ENCODE results near the gene ITGB5. TPM values are rescaled to one million over a fixed set of nuclear protein-coding genes. Genes with fewer than 3 reads are reported as not detected.
"Not testable (repeated sequence)": the region's sequence is repeated elsewhere in the genome, so short reads cannot be mapped to it uniquely, and the experiment has no call there.

ITGB5 gene
- total and polyA plus RNA-seq, 2 donors (not counting 1 experiment from before 2014, with no cell fraction given), result 99.7 to 196 TPM

GRCh38 chr3:124759666-124760401 lies 127.3 kb downstream of the ITGB5 start:
- TF ChIP-seq, protein P1, sequence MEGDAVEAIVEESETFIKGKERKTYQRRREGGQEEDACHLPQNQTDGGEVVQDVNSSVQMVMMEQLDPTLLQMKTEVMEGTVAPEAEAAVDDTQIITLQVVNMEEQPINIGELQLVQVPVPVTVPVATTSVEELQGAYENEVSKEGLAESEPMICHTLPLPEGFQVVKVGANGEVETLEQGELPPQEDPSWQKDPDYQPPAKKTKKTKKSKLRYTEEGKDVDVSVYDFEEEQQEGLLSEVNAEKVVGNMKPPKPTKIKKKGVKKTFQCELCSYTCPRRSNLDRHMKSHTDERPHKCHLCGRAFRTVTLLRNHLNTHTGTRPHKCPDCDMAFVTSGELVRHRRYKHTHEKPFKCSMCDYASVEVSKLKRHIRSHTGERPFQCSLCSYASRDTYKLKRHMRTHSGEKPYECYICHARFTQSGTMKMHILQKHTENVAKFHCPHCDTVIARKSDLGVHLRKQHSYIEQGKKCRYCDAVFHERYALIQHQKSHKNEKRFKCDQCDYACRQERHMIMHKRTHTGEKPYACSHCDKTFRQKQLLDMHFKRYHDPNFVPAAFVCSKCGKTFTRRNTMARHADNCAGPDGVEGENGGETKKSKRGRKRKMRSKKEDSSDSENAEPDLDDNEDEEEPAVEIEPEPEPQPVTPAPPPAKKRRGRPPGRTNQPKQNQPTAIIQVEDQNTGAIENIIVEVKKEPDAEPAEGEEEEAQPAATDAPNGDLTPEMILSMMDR (conservative IDR thresholded peaks at IDR 0.05 in 1 of 2, IDR thresholded peaks at IDR 0.05 in 1 of 2; ENCODE audit: low read depth in 1 of 2, low read length in 2 of 2), result no peak
- TF ChIP-seq EZH2 (IDR thresholded peaks at IDR 0.05; ENCODE audit: low read length, missing control alignments), result no peak
- Histone ChIP-seq H3K27ac (ENCODE audit: insufficient read depth, low read length) (no peak overlapping the region), H3K9ac (ENCODE audit: insufficient read depth, low read length) (no peak overlapping the region), H2AFZ (ENCODE audit: low read length) (no peak overlapping the region), H3K27me3 (ENCODE audit: control insufficient read depth, insufficient read depth, low read length) (no peaks in the 10 kb centered on the region), H3K36me3 (ENCODE audit: control insufficient read depth, insufficient read depth, low read length) (peaks cover 4% of the 10 kb centered on the region), H3K4me1 (ENCODE audit: control insufficient read depth, extremely low read depth, insufficient read depth, low read length) (peaks cover 11% of the 10 kb centered on the region), H3K9me3 (ENCODE audit: control insufficient read depth, insufficient read depth, low read depth, low read length) (no peaks in the 10 kb centered on the region), H3K79me2 (ENCODE audit: control insufficient read depth, insufficient read depth, low read length) (no peaks in the 10 kb centered on the region), H3K4me3 (replicated peaks in 1 of 4; ENCODE audit: control extremely low read depth in 1 of 4, insufficient read depth in 1 of 4, low read depth in 3 of 4, low read length in 4 of 4) (no peak overlapping the region), H4K20me1 (ENCODE audit: control insufficient read depth, extremely low read depth, insufficient read depth, low read length) (no peaks in the 10 kb centered on the region), H3K4me2 (ENCODE audit: extremely low read depth, insufficient read depth, low read length) (no peak overlapping the region)
- no peak for DNase-seq (ENCODE audit: low read depth in 2 of 2)

- H4K20me1 ChIP-seq (ENCODE audit: control insufficient read depth, extremely low read depth, insufficient read depth, low read length), result no peaks in the 10 kb centered on the region
- no peaks in the 10 kb centered on the region for H3K27me3 ChIP-seq (ENCODE audit: control insufficient read depth, insufficient read depth, low read length)
- peaks cover 11% of the 10 kb centered on the region for H3K4me1 ChIP-seq (ENCODE audit: control insufficient read depth, extremely low read depth, insufficient read depth, low read length)
- H3K9ac ChIP-seq (ENCODE audit: insufficient read depth, low read length), result no peak overlapping the region
- TF ChIP-seq, protein P1 (conservative IDR thresholded peaks at IDR 0.05 in 1 of 2, IDR thresholded peaks at IDR 0.05 in 1 of 2; ENCODE audit: low read depth in 1 of 2, low read length in 2 of 2), result no peak
- no peak for TF ChIP-seq EZH2 (IDR thresholded peaks at IDR 0.05; ENCODE audit: low read length, missing control alignments)
- no peaks in the 10 kb centered on the region for H3K79me2 ChIP-seq (ENCODE audit: control insufficient read depth, insufficient read depth, low read length)
- H3K36me3 ChIP-seq (ENCODE audit: control insufficient read depth, insufficient read depth, low read length), result no peaks in the 10 kb centered on the region
- no peak overlapping the region for H3K4me2 ChIP-seq (ENCODE audit: extremely low read depth, insufficient read depth, low read length)
- no peak overlapping the region for H2AFZ ChIP-seq (ENCODE audit: low read length)
- no peak overlapping the region for H3K4me3 ChIP-seq (replicated peaks in 1 of 4; ENCODE audit: control extremely low read depth in 1 of 4, insufficient read depth in 1 of 4, low read depth in 3 of 4, low read length in 4 of 4)
- no peak for DNase-seq (ENCODE audit: low read depth in 2 of 2)
- no peaks in the 10 kb centered on the region for H3K9me3 ChIP-seq (ENCODE audit: control insufficient read depth, insufficient read depth, low read depth, low read length)
- no peak overlapping the region for H3K27ac ChIP-seq (ENCODE audit: insufficient read depth, low read length)
Observed at GRCh38 chr3:124758851-124759635, 128.1 kb downstream of the ITGB5 start.

DNA sequence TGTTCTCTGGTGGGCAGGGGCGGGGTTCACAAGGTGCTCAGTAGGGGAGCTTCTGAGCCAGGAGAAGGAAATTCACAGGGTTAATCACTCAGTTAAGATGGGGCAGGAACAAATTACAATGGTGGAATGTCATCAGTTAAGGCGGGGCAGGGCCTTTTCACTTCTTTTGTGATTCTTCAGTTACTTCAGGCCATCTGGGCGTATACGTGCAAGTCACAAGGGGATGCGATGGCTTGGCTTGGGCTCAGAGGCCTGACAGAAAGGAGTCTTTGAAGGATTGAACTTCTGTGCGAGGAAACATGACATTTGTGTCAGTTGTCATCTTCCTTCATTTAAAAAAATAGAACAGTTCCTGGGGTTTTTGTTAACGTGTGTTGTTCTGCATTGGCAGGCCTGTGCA lies 129.2 kb downstream of the ITGB5 start:
- H3K27ac ChIP-seq (ENCODE audit: insufficient read depth, low read length); H3K4me2 ChIP-seq (ENCODE audit: extremely low read depth, insufficient read depth, low read length); H4K20me1 ChIP-seq (ENCODE audit: control insufficient read depth, extremely low read depth, insufficient read depth, low read length); DNase-seq (ENCODE audit: low read depth in 2 of 2); H3K27me3 ChIP-seq (ENCODE audit: control insufficient read depth, insufficient read depth, low read length); H3K4me3 ChIP-seq (replicated peaks in 1 of 4; ENCODE audit: control extremely low read depth in 1 of 4, insufficient read depth in 1 of 4, low read depth in 3 of 4, low read length in 4 of 4); H3K9me3 ChIP-seq (ENCODE audit: control insufficient read depth, insufficient read depth, low read depth, low read length); H3K36me3 ChIP-seq (ENCODE audit: control insufficient read depth, insufficient read depth, low read length); H3K79me2 ChIP-seq (ENCODE audit: control insufficient read depth, insufficient read depth, low read length); H2AFZ ChIP-seq (ENCODE audit: low read length); H3K9ac ChIP-seq (ENCODE audit: insufficient read depth, low read length): not testable (repeated sequence)
- peaks cover 11% of the 10 kb centered on the region for H3K4me1 ChIP-seq (ENCODE audit: control insufficient read depth, extremely low read depth, insufficient read depth, low read length)

Measured in fibroblast of lung (primary cell).